ENCODE measurements around the gene IFIT5. TPM values are rescaled to one million over a fixed set of nuclear protein-coding genes. Genes with fewer than 3 reads are reported as not detected.

The IFIT5 gene
- total and polyA plus RNA-seq, 5 donors from 2014 or later, result 12.3 to 20.8 (median 13.5) TPM

- ATAC-seq (ENCODE audit: low read depth in 2 of 2), result no peak
Observed at GRCh38 chr10:89374713-89375141, 39.6 kb upstream of the IFIT5 start.

GRCh38 chr10:89377705-89378637 lies 36.4 kb upstream of the IFIT5 start, which contains the start of gene IFIT1B:
TSS of gene IFIT1B (plus strand) at chr10:89378056. CDS start at chr10:89378136, 80 bp downstream.
- DNase-seq, result no peak
- no peaks in the 10 kb centered on the region for H3K9me3 Mint-ChIP-seq
- H3K27ac Mint-ChIP-seq, result no peak within 1 kb of the TSS
- Histone ChIP-seq H3K36me3 (ENCODE audit: control insufficient read depth, insufficient read depth, low read length) (no peaks in the 10 kb centered on the region), H3K4me3 (ENCODE audit: low read depth, low read length) (no peak within 1 kb of the TSS), H3K4me1 (ENCODE audit: control insufficient read depth, insufficient read depth, low read length, poor library complexity, severe bottlenecking) (no peaks in the 10 kb centered on the region), H3K27me3 (ENCODE audit: control insufficient read depth, insufficient read depth, low read length) (no peaks in the 10 kb centered on the region), H3K9me3 (ENCODE audit: control insufficient read depth in 2 of 2, low read length in 2 of 2) (no peaks in the 10 kb centered on the region), H3K27ac (ENCODE audit: insufficient read depth, low read length, poor library complexity, severe bottlenecking) (no peak within 1 kb of the TSS)
- no peak for ATAC-seq (ENCODE audit: low read depth in 2 of 2)
- H3K4me3 Mint-ChIP-seq, result no peak within 1 kb of the TSS
- no peaks in the 10 kb centered on the region for H3K36me3 Mint-ChIP-seq
- H3K4me1 Mint-ChIP-seq, result no peaks in the 10 kb centered on the region
- no peaks in the 10 kb centered on the region for H3K27me3 Mint-ChIP-seq

More at GRCh38 chr10:89374713-89375141, 39.6 kb upstream of the IFIT5 start:
- no peaks in the 10 kb centered on the region for H3K36me3 ChIP-seq (ENCODE audit: control insufficient read depth, insufficient read depth, low read length)
- Mint-ChIP-seq H3K4me1 (no peaks in the 10 kb centered on the region), H3K4me3 (no peak overlapping the region), H3K27me3 (no peaks in the 10 kb centered on the region), H3K36me3 (no peaks in the 10 kb centered on the region), H3K9me3 (no peaks in the 10 kb centered on the region), H3K27ac (no peak overlapping the region)
- H3K4me1 ChIP-seq (ENCODE audit: control insufficient read depth, insufficient read depth, low read length, poor library complexity, severe bottlenecking), result no peaks in the 10 kb centered on the region
- no peak overlapping the region for H3K4me3 ChIP-seq (ENCODE audit: low read depth, low read length)
- H3K27ac ChIP-seq (ENCODE audit: insufficient read depth, low read length, poor library complexity, severe bottlenecking), result no peak overlapping the region
- H3K9me3 ChIP-seq (ENCODE audit: control insufficient read depth in 2 of 2, low read length in 2 of 2), result no peaks in the 10 kb centered on the region
- no peak for DNase-seq
- no peaks in the 10 kb centered on the region for H3K27me3 ChIP-seq (ENCODE audit: control insufficient read depth, insufficient read depth, low read length)

GRCh38 chr10:89379103-89379502 lies 35.3 kb upstream of the IFIT5 start:
- Histone ChIP-seq H3K4me1 (ENCODE audit: control insufficient read depth, insufficient read depth, low read length, poor library complexity, severe bottlenecking) (no peaks in the 10 kb centered on the region), H3K27ac (ENCODE audit: insufficient read depth, low read length, poor library complexity, severe bottlenecking) (no peak overlapping the region), H3K27me3 (ENCODE audit: control insufficient read depth, insufficient read depth, low read length) (no peaks in the 10 kb centered on the region), H3K4me3 (ENCODE audit: low read depth, low read length) (no peak overlapping the region), H3K36me3 (ENCODE audit: control insufficient read depth, insufficient read depth, low read length) (no peaks in the 10 kb centered on the region), H3K9me3 (ENCODE audit: control insufficient read depth in 2 of 2, low read length in 2 of 2) (no peaks in the 10 kb centered on the region)
- H3K27ac Mint-ChIP-seq, result no peak overlapping the region
- H3K4me3 Mint-ChIP-seq, result no peak overlapping the region
- H3K36me3 Mint-ChIP-seq, result no peaks in the 10 kb centered on the region
- no peaks in the 10 kb centered on the region for H3K27me3 Mint-ChIP-seq
- H3K4me1 Mint-ChIP-seq, result no peaks in the 10 kb centered on the region
- no peak for ATAC-seq (ENCODE audit: low read depth in 2 of 2)
- H3K9me3 Mint-ChIP-seq, result no peaks in the 10 kb centered on the region
- no peak for DNase-seq

GRCh38 chr10:89382757-89383156 lies 31.6 kb upstream of the IFIT5 start:
- Mint-ChIP-seq H3K4me3 (no peak overlapping the region), H3K27ac (no peak overlapping the region), H3K4me1 (no peaks in the 10 kb centered on the region), H3K36me3 (no peaks in the 10 kb centered on the region), H3K27me3 (peaks cover 4% of the 10 kb centered on the region), H3K9me3 (no peaks in the 10 kb centered on the region)
- peak in 1 of 2 donors; percentile 28 for ATAC-seq (ENCODE audit: low read depth in 2 of 2)
- H3K4me1 ChIP-seq (ENCODE audit: control insufficient read depth, insufficient read depth, low read length, poor library complexity, severe bottlenecking), result no peaks in the 10 kb centered on the region
- H3K27me3 ChIP-seq (ENCODE audit: control insufficient read depth, insufficient read depth, low read length), result no peaks in the 10 kb centered on the region
- H3K36me3 ChIP-seq (ENCODE audit: control insufficient read depth, insufficient read depth, low read length), result no peaks in the 10 kb centered on the region
- no peak overlapping the region for H3K4me3 ChIP-seq (ENCODE audit: low read depth, low read length)
- no peak for DNase-seq
- no peak overlapping the region for H3K27ac ChIP-seq (ENCODE audit: insufficient read depth, low read length, poor library complexity, severe bottlenecking)
- no peaks in the 10 kb centered on the region for H3K9me3 ChIP-seq (ENCODE audit: control insufficient read depth in 2 of 2, low read length in 2 of 2)

- no peak overlapping the region for H3K27ac Mint-ChIP-seq
- DNase-seq (no peak), ATAC-seq (ENCODE audit: low read depth in 2 of 2) (no peak)
- H3K36me3 Mint-ChIP-seq, result no peaks in the 10 kb centered on the region
- H3K4me3 Mint-ChIP-seq, result no peak overlapping the region
- Histone ChIP-seq H3K4me1 (ENCODE audit: control insufficient read depth, insufficient read depth, low read length, poor library complexity, severe bottlenecking) (no peaks in the 10 kb centered on the region), H3K27ac (ENCODE audit: insufficient read depth, low read length, poor library complexity, severe bottlenecking) (no peak overlapping the region), H3K4me3 (ENCODE audit: low read depth, low read length) (no peak overlapping the region), H3K27me3 (ENCODE audit: control insufficient read depth, insufficient read depth, low read length) (no peaks in the 10 kb centered on the region), H3K36me3 (ENCODE audit: control insufficient read depth, insufficient read depth, low read length) (no peaks in the 10 kb centered on the region), H3K9me3 (ENCODE audit: control insufficient read depth in 2 of 2, low read length in 2 of 2) (no peaks in the 10 kb centered on the region)
- H3K9me3 Mint-ChIP-seq, result no peaks in the 10 kb centered on the region
- no peaks in the 10 kb centered on the region for H3K4me1 Mint-ChIP-seq
- peaks cover 4% of the 10 kb centered on the region for H3K27me3 Mint-ChIP-seq
Observed at GRCh38 chr10:89384474-89385340, 29.7 kb upstream of the IFIT5 start.

GRCh38 chr10:89388806-89389205 lies 25.6 kb upstream of the IFIT5 start:
- no peak for ATAC-seq (ENCODE audit: low read depth in 2 of 2)
- H3K9me3 Mint-ChIP-seq, result no peaks in the 10 kb centered on the region
- DNase-seq, result no peak
- peaks cover 0 to 24% (median 13%) of the 10 kb centered on the region in 4 donors for H3K4me1 Mint-ChIP-seq
- H3K4me3 Mint-ChIP-seq, result peak overlapping the region in 1 of 4 donors; percentile 4
- H3K27me3 Mint-ChIP-seq, result peaks cover 4% of the 10 kb centered on the region
- Histone ChIP-seq H3K27ac (ENCODE audit: insufficient read depth, low read length, poor library complexity, severe bottlenecking) (no peak overlapping the region), H3K4me3 (ENCODE audit: low read depth, low read length) (no peak overlapping the region), H3K36me3 (ENCODE audit: control insufficient read depth, insufficient read depth, low read length) (no peaks in the 10 kb centered on the region), H3K4me1 (ENCODE audit: control insufficient read depth, insufficient read depth, low read length, poor library complexity, severe bottlenecking) (peaks cover 24% of the 10 kb centered on the region), H3K9me3 (ENCODE audit: control insufficient read depth in 2 of 2, low read length in 2 of 2) (no peaks in the 10 kb centered on the region), H3K27me3 (ENCODE audit: control insufficient read depth, insufficient read depth, low read length) (no peaks in the 10 kb centered on the region)
- H3K27ac Mint-ChIP-seq, result no peak overlapping the region
- no peaks in the 10 kb centered on the region for H3K36me3 Mint-ChIP-seq

GRCh38 chr10:89389254-89389653 lies 25.1 kb upstream of the IFIT5 start:
- DNase-seq, result peak in 2 of 3 donors; percentile 30 to 37

More at GRCh38 chr10:89389254-89389653, 25.1 kb upstream of the IFIT5 start:
- H3K27me3 ChIP-seq (ENCODE audit: control insufficient read depth, insufficient read depth, low read length), result no peaks in the 10 kb centered on the region
- Mint-ChIP-seq H3K4me3 (no peak overlapping the region), H3K27me3 (peaks cover 4% of the 10 kb centered on the region), H3K4me1 (peaks cover 0 to 27% (median 17%) of the 10 kb centered on the region in 4 donors), H3K9me3 (no peaks in the 10 kb centered on the region), H3K27ac (no peak overlapping the region), H3K36me3 (no peaks in the 10 kb centered on the region)
- H3K9me3 ChIP-seq (ENCODE audit: control insufficient read depth in 2 of 2, low read length in 2 of 2), result no peaks in the 10 kb centered on the region
- no peaks in the 10 kb centered on the region for H3K36me3 ChIP-seq (ENCODE audit: control insufficient read depth, insufficient read depth, low read length)
- no peak overlapping the region for H3K4me3 ChIP-seq (ENCODE audit: low read depth, low read length)
- peak in 1 of 2 donors; percentile 14 for ATAC-seq (ENCODE audit: low read depth in 2 of 2)
- H3K27ac ChIP-seq (ENCODE audit: insufficient read depth, low read length, poor library complexity, severe bottlenecking), result no peak overlapping the region
- peaks cover 26% of the 10 kb centered on the region for H3K4me1 ChIP-seq (ENCODE audit: control insufficient read depth, insufficient read depth, low read length, poor library complexity, severe bottlenecking)
